PC-3 (cell line): ENCODE data around the gene MAPK8. TPM values are rescaled to one million over a fixed set of nuclear protein-coding genes. Genes with fewer than 3 reads are reported as not detected.

Source experiments
- ATAC-seq: fragments of 200-7000 bp; cut with Tn5 transposase; 2 replicates; pipeline ENCODE4 v1.9.1; 2020; ENCODE audit warnings: mild to moderate bottlenecking, moderate library complexity
- BruUV-seq: library from RNA; stranded (reverse); fragments of 400-500 nt; replicated peaks from 2 replicates; lab custom pipeline; 2021; lab: Mats Ljungman, UMichigan
- CTCF ChIA-PET: fragments of 300-600 bp; sonication (Branson Sonifier 250); formaldehyde crosslinking; loops from one replicate; lab custom pipeline; 2022; ENCODE audit warnings: antibody characterized with exemption; lab: Charles Lee
- POLR2A ChIA-PET: fragments of 300-600 bp; sonication (Branson Sonifier 250); formaldehyde crosslinking; loops from one replicate; lab custom pipeline; 2022; ENCODE audit warnings: antibody characterized with exemption; ENCODE audit not compliant: unreplicated experiment; lab: Charles Lee
- DNase-seq: peaks from one replicate; pipeline ENCODE4 v3.0.0-alpha.2; 2015
- H2AFZ ChIP-seq: fragments of 300-600 bp; sonication (generic); 2 replicates; pipeline ENCODE4 v1.6.0; 2016; ENCODE audit warnings: antibody characterized with exemption, low read length
- H3F3A ChIP-seq: fragments of 300-600 bp; sonication (generic); one replicate; pipeline ENCODE4 v1.6.0; 2017; ENCODE audit warnings: antibody characterized with exemption, low read length, control low read depth, mild to moderate bottlenecking; ENCODE audit not compliant: unreplicated experiment
- H3K27ac ChIP-seq: fragments of 300-600 bp; sonication (generic); 2 replicates; pipeline ENCODE4 v1.5.1; 2016; ENCODE audit warnings: mild to moderate bottlenecking, low read length
- H3K27me3 ChIP-seq: fragments of 300-600 bp; sonication (generic); 2 replicates; pipeline ENCODE4 v1.6.1; 2016; ENCODE audit warnings: low read length, mixed read lengths
- H3K36me3 ChIP-seq: fragments of 300-600 bp; sonication (generic); 2 replicates; pipeline ENCODE4 v1.6.1; 2016; ENCODE audit warnings: low read depth, mixed run types, low read length, mixed read lengths
- H3K4me1 ChIP-seq: fragments of 300-600 bp; sonication (generic); 2 replicates; pipeline ENCODE4 v1.5.1; 2016; ENCODE audit warnings: low read length; ENCODE audit not compliant: insufficient read depth
- H3K4me2 ChIP-seq: fragments of 300-600 bp; sonication (generic); 2 replicates; pipeline ENCODE4 v1.6.0; 2016; ENCODE audit warnings: low read length
- H3K4me3 ChIP-seq: fragments of 300-600 bp; sonication (generic); 2 replicates; pipeline ENCODE4 v1.5.1; 2016; ENCODE audit warnings: mild to moderate bottlenecking, low read length, mixed read lengths
- H3K79me2 ChIP-seq: fragments of 300-600 bp; sonication (generic); 2 replicates; pipeline ENCODE4 v1.6.1; 2017; ENCODE audit warnings: low read length, mixed read lengths
- H3K9ac ChIP-seq: fragments of 300-600 bp; sonication (generic); 2 replicates; pipeline ENCODE4 v1.6.0; 2016; ENCODE audit warnings: mild to moderate bottlenecking, low read length
- H3K9me2 ChIP-seq: fragments of 300-600 bp; sonication (generic); replicated peaks from 2 replicates; pipeline ENCODE4 v1.6.1; 2016; ENCODE audit warnings: mixed run types, low read length, mixed read lengths
- H3K9me3 ChIP-seq: fragments of 300-600 bp; sonication (generic); 2 replicates; pipeline ENCODE4 v1.6.1; 2016; ENCODE audit warnings: low read length, mixed read lengths
- H4K20me1 ChIP-seq: fragments of 300-600 bp; sonication (generic); 2 replicates; pipeline ENCODE4 v1.6.1; 2016; ENCODE audit warnings: low read length, mixed read lengths
- EZH2 ChIP-seq: fragments of 300-600 bp; sonication (generic); IDR thresholded peaks from one replicate; pipeline ENCODE4 v1.6.1; 2017; ENCODE audit warnings: antibody characterized with exemption, mild to moderate bottlenecking, low read length; ENCODE audit not compliant: unreplicated experiment
- EZH2phosphoT487 ChIP-seq: fragments of 300-600 bp; sonication (generic); IDR thresholded peaks from 2 replicates; pipeline ENCODE4 v1.6.1; 2018; ENCODE audit warnings: mild to moderate bottlenecking, antibody characterized with exemption, low read length, borderline replicate concordance
- intact Hi-C: fragments of 100-400 bp; cut with micrococcal nuclease; formaldehyde crosslinking; loops from 2 replicates; pipeline ENCODE4 v1.9.0; 2023
- total RNA-seq: library from RNA; depleted of rRNA; stranded (reverse); fragments of >200 nt; gene quantifications from 2 replicates; pipeline ENCODE4 v1.2.3, GENCODE V29; 2014
- TF ChIP-seq, protein P1 (sequence below): fragments of 300-600 bp; sonication (generic); conservative IDR thresholded peaks from 2 replicates; pipeline ENCODE4 v1.5.1; 2017; ENCODE audit warnings: antibody characterized with exemption, low read depth, mild to moderate bottlenecking, low read length

The MAPK8 gene
- total RNA-seq, 1 experiment from 2014 or later, result 26.6 TPM

DNA sequence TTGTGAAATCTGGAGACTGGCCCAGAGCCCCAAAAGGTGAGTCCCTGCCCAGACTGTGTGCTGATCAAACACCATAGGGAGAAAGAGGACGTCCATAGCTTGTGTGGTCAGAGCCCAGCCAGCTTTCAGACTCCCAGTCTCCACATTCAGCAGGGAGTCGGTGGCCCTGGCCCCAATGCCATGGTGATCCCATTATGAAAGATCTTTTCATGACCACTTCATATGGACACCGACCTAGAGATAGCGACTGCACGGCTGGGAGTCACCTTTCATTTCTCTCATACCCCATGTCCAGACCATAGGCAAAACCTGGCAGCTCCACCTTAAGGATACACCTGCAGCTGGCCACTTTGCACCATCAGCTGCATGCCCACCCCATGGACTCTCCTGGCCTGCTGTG, 172.0 kb downstream of the MAPK8 start:
- Histone ChIP-seq H3K36me3 (no peaks in the 10 kb centered on the region), H2AFZ (no peak overlapping the region), H3K4me1 (no peaks in the 10 kb centered on the region), H3K4me2 (no peak overlapping the region), H3K9me2 (no peaks in the 10 kb centered on the region), H3K79me2 (no peaks in the 10 kb centered on the region), H3K9me3 (no peaks in the 10 kb centered on the region), H3K4me3 (no peak overlapping the region), H3F3A (no peaks in the 10 kb centered on the region), H3K27me3 (no peaks in the 10 kb centered on the region), H3K27ac (no peak overlapping the region), H3K9ac (no peak overlapping the region), H4K20me1 (no peaks in the 10 kb centered on the region)
- POLR2A ChIA-PET, result no interaction called here
- BruUV-seq, result no TSS peak
- intact Hi-C loops, result no loop called here
- ATAC-seq (no peak), DNase-seq (no peak)
- TF ChIP-seq EZH2phosphoT487, result no peak
- no peak for TF ChIP-seq EZH2
- TF ChIP-seq, protein P1, sequence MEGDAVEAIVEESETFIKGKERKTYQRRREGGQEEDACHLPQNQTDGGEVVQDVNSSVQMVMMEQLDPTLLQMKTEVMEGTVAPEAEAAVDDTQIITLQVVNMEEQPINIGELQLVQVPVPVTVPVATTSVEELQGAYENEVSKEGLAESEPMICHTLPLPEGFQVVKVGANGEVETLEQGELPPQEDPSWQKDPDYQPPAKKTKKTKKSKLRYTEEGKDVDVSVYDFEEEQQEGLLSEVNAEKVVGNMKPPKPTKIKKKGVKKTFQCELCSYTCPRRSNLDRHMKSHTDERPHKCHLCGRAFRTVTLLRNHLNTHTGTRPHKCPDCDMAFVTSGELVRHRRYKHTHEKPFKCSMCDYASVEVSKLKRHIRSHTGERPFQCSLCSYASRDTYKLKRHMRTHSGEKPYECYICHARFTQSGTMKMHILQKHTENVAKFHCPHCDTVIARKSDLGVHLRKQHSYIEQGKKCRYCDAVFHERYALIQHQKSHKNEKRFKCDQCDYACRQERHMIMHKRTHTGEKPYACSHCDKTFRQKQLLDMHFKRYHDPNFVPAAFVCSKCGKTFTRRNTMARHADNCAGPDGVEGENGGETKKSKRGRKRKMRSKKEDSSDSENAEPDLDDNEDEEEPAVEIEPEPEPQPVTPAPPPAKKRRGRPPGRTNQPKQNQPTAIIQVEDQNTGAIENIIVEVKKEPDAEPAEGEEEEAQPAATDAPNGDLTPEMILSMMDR, result no peak
- CTCF ChIA-PET, result no interaction called here

DNA sequence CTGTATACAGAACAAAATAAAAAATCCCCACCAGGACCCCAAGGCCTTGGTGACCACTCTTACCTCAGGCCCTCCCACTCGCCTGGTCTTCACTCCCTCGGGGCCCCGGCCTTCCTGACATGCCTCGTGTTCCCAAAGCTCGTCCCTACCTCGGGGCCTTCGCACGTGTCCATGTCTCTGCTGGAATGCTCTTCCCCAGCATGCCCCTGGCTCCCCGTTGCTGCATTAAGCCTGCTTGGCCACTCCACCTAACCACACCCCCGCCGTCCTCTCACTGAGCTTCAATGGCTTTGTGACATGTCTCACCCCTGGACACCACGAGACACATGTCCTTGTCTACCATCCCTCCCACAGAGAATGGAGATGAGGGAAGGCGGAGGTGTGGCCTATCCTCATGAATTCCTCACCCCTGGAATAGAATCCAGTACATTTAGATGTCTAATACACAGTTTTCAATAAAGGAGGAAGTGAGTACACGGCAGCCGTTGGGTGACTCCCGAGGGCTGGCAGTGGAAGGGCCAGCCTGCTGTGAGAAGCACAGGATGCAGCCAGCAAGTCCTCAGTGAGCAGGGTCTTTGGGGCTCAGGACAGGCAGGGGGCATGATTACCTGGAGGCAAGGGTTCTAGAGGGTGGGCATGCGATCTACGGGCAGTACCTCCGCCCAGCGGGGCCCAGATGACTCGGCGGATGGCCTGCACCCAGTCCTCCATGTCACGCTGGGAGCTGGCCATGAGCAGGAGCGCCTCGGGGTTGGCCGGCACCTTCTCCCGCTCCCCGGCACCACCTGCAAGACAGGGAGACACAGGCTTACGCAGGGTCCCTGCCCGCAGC, 172.7 kb downstream of the MAPK8 start:
- DNase-seq (no peak), ATAC-seq (no peak)
- Histone ChIP-seq H3K4me3 (no peak overlapping the region), H3K9me3 (no peaks in the 10 kb centered on the region), H2AFZ (no peak overlapping the region), H3K4me1 (no peaks in the 10 kb centered on the region), H3F3A (no peaks in the 10 kb centered on the region), H3K9ac (no peak overlapping the region), H3K27me3 (no peaks in the 10 kb centered on the region), H3K36me3 (no peaks in the 10 kb centered on the region), H3K79me2 (no peaks in the 10 kb centered on the region), H4K20me1 (no peaks in the 10 kb centered on the region), H3K4me2 (no peak overlapping the region), H3K9me2 (no peaks in the 10 kb centered on the region), H3K27ac (no peak overlapping the region)
- intact Hi-C loops, result no loop called here
- no peak for TF ChIP-seq EZH2
- TF ChIP-seq, protein P1, result no peak
- TF ChIP-seq EZH2phosphoT487, result no peak
- BruUV-seq, result no TSS peak
- CTCF ChIA-PET, result no interaction called here
- POLR2A ChIA-PET, result no interaction called here
